Neural progenitor cell (in vitro differentiated cells): ENCODE data around the gene MRPL17. TPM values are rescaled to one million over a fixed set of nuclear protein-coding genes. Genes with fewer than 3 reads are reported as not detected.

Source experiments
- DNase-seq: peaks from one replicate; pipeline ENCODE4 v3.0.0-alpha.2; 2016; ENCODE audit warnings: low spot score
- H2AFZ ChIP-seq: fragments of 200-600 bp; sonication (generic); replicated peaks from 2 replicates; pipeline ENCODE4 v1.6.1; 2016; ENCODE audit warnings: antibody characterized with exemption
- H3F3A ChIP-seq: fragments of 200-600 bp; sonication (generic); 2 replicates; pipeline ENCODE4 v1.6.1; 2016; ENCODE audit warnings: antibody characterized with exemption, low read depth
- H3K27ac ChIP-seq: fragments of 200-600 bp; sonication (generic); 2 replicates; pipeline ENCODE4 v1.5.1; 2016; ENCODE audit warnings: mild to moderate bottlenecking
- H3K27me3 ChIP-seq: fragments of 200-600 bp; sonication (generic); 2 replicates; pipeline ENCODE4 v1.6.1; 2016; ENCODE audit warnings: mild to moderate bottlenecking, moderate library complexity
- H3K36me3 ChIP-seq: fragments of 200-600 bp; sonication (generic); 2 replicates; pipeline ENCODE4 v1.5.1; 2016
- H3K4me1 ChIP-seq: fragments of 200-600 bp; sonication (generic); 2 replicates; pipeline ENCODE4 v1.6.1; 2016; ENCODE audit warnings: mixed run types
- H3K4me2 ChIP-seq: fragments of 200-600 bp; sonication (generic); 2 replicates; pipeline ENCODE4 v1.6.1; 2016
- H3K4me3 ChIP-seq: fragments of 200-600 bp; sonication (generic); 2 replicates; pipeline ENCODE4 v1.5.1; 2016
- H3K79me2 ChIP-seq: fragments of 200-600 bp; sonication (generic); 2 replicates; pipeline ENCODE4 v1.6.1; 2016; ENCODE audit warnings: low read depth
- H3K9ac ChIP-seq: fragments of 200-600 bp; sonication (generic); 2 replicates; pipeline ENCODE4 v1.6.1; 2016
- H3K9me3 ChIP-seq: fragments of 200-600 bp; sonication (generic); 2 replicates; pipeline ENCODE4 v1.5.1; 2016; ENCODE audit warnings: low read depth
- H4K20me1 ChIP-seq: fragments of 200-600 bp; sonication (generic); 2 replicates; pipeline ENCODE4 v1.6.1; 2016; ENCODE audit warnings: low read depth
- H3K27ac Mint-ChIP-seq: 3 replicates; pipeline ENCODE4 v1.8.0; 2021; ENCODE audit warnings: mixed read lengths
- H3K27me3 Mint-ChIP-seq: 2 replicates; pipeline ENCODE4 v1.8.0; 2022; ENCODE audit warnings: low read depth, mild to moderate bottlenecking, inconsistent platforms, moderate library complexity, mixed read lengths; ENCODE audit not compliant: insufficient read depth
- H3K36me3 Mint-ChIP-seq: 3 replicates; pipeline ENCODE4 v1.8.0; 2021; ENCODE audit warnings: mixed read lengths
- H3K4me1 Mint-ChIP-seq: 3 replicates; pipeline ENCODE4 v1.8.0; 2021; ENCODE audit warnings: mixed read lengths
- H3K4me3 Mint-ChIP-seq: 3 replicates; pipeline ENCODE4 v1.8.0; 2021; ENCODE audit warnings: mild to moderate bottlenecking, moderate library complexity, mixed read lengths
- H3K9me3 Mint-ChIP-seq: 3 replicates; pipeline ENCODE4 v1.8.0; 2020; ENCODE audit warnings: mixed read lengths
- CTCF ChIP-seq: fragments of 200-600 bp; sonication (generic); IDR thresholded peaks from 2 replicates; pipeline ENCODE4 v1.5.1; 2017; ENCODE audit warnings: antibody characterized with exemption, mild to moderate bottlenecking
- EZH2 ChIP-seq: fragments of 200-600 bp; sonication (generic); IDR thresholded peaks from 2 replicates; pipeline ENCODE4 v1.6.1; 2017; ENCODE audit warnings: antibody characterized with exemption, mild to moderate bottlenecking, moderate library complexity
- EZH2phosphoT487 ChIP-seq: fragments of 200-600 bp; sonication (generic); IDR thresholded peaks from 2 replicates; pipeline ENCODE4 v1.6.1; 2017; ENCODE audit warnings: antibody characterized with exemption
- total RNA-seq: library from RNA; depleted of rRNA; stranded (reverse); fragments of >200 nt; gene quantifications from 2 replicates; pipeline ENCODE4 v1.2.3, GENCODE V29; 2015; ENCODE audit warnings: low replicate concordance

MRPL17 gene
- total RNA-seq, 1 donor from 2014 or later, result 24.3 TPM

GRCh38 chr11:6663794-6664469 is 19.2 kb downstream of the MRPL17 start:
- H3K79me2 ChIP-seq, result no peaks in the 10 kb centered on the region
- H3K4me3 Mint-ChIP-seq, result no peak overlapping the region
- H2AFZ ChIP-seq, result no peak overlapping the region
- no peaks in the 10 kb centered on the region for H3F3A ChIP-seq
- no peak for TF ChIP-seq EZH2
- no peaks in the 10 kb centered on the region for H3K4me1 Mint-ChIP-seq
- no peaks in the 10 kb centered on the region for H3K27me3 ChIP-seq
- no peaks in the 10 kb centered on the region for H3K4me1 ChIP-seq
- H3K9ac ChIP-seq, result no peak overlapping the region
- H3K36me3 Mint-ChIP-seq, result no peaks in the 10 kb centered on the region
- no peaks in the 10 kb centered on the region for H3K9me3 ChIP-seq
- H4K20me1 ChIP-seq, result no peaks in the 10 kb centered on the region
- H3K27ac ChIP-seq, result no peak overlapping the region
- H3K36me3 ChIP-seq, result no peaks in the 10 kb centered on the region
- H3K4me3 ChIP-seq, result no peak overlapping the region
- H3K9me3 Mint-ChIP-seq, result no peaks in the 10 kb centered on the region
- H3K27ac Mint-ChIP-seq, result no peak overlapping the region
- no peak for DNase-seq
- H3K27me3 Mint-ChIP-seq, result no peaks in the 10 kb centered on the region
- H3K4me2 ChIP-seq, result no peak overlapping the region

GRCh38 chr11:6660712-6661111 is 22.4 kb downstream of the MRPL17 start:
- H3K4me3 Mint-ChIP-seq, result no peak overlapping the region
- Histone ChIP-seq H3K9ac (no peak overlapping the region), H3K4me2 (no peak overlapping the region), H3K4me1 (peaks cover 3% of the 10 kb centered on the region), H4K20me1 (no peaks in the 10 kb centered on the region), H3F3A (peaks cover 7% of the 10 kb centered on the region), H3K4me3 (no peak overlapping the region), H3K27me3 (peaks cover 31% of the 10 kb centered on the region), H2AFZ (no peak overlapping the region), H3K27ac (no peak overlapping the region), H3K79me2 (no peaks in the 10 kb centered on the region), H3K9me3 (no peaks in the 10 kb centered on the region), H3K36me3 (no peaks in the 10 kb centered on the region)
- TF ChIP-seq EZH2 (no peak), CTCF (no peak), EZH2phosphoT487 (no peak)
- H3K27ac Mint-ChIP-seq, result no peak overlapping the region
- H3K36me3 Mint-ChIP-seq, result no peaks in the 10 kb centered on the region
- H3K27me3 Mint-ChIP-seq, result peaks cover 5% of the 10 kb centered on the region
- DNase-seq, result no peak
- H3K4me1 Mint-ChIP-seq, result peaks cover 11% of the 10 kb centered on the region
- no peaks in the 10 kb centered on the region for H3K9me3 Mint-ChIP-seq

GRCh38 chr11:6658647-6659046 is 24.5 kb downstream of the MRPL17 start:
- no peak overlapping the region for H3K27ac ChIP-seq
- peaks cover 48% of the 10 kb centered on the region for H3K27me3 ChIP-seq
- H3K4me1 ChIP-seq, result peaks cover 3% of the 10 kb centered on the region
- DNase-seq, result no peak
- no peak overlapping the region for H3K4me3 ChIP-seq
- no peaks in the 10 kb centered on the region for H3K9me3 ChIP-seq
- no peaks in the 10 kb centered on the region for H3K36me3 Mint-ChIP-seq
- H2AFZ ChIP-seq, result no peak overlapping the region
- H3K4me1 Mint-ChIP-seq, result peaks cover 11% of the 10 kb centered on the region
- H3K27ac Mint-ChIP-seq, result no peak overlapping the region
- TF ChIP-seq EZH2 (no peak), EZH2phosphoT487 (no peak), CTCF (no peak)
- no peak overlapping the region for H3K4me3 Mint-ChIP-seq
- no peaks in the 10 kb centered on the region for H4K20me1 ChIP-seq
- peaks cover 5% of the 10 kb centered on the region for H3K27me3 Mint-ChIP-seq
- no peaks in the 10 kb centered on the region for H3K9me3 Mint-ChIP-seq
- no peak overlapping the region for H3K4me2 ChIP-seq
- H3K36me3 ChIP-seq, result no peaks in the 10 kb centered on the region
- no peaks in the 10 kb centered on the region for H3K79me2 ChIP-seq
- no peak overlapping the region for H3K9ac ChIP-seq
- H3F3A ChIP-seq, result peaks cover 7% of the 10 kb centered on the region

GRCh38 chr11:6657346-6657745 is 25.8 kb downstream of the MRPL17 start:
- peaks cover 7% of the 10 kb centered on the region for H3F3A ChIP-seq
- DNase-seq, result no peak
- no peak overlapping the region for H3K4me2 ChIP-seq

More at GRCh38 chr11:6657346-6657745, 25.8 kb downstream of the MRPL17 start:
- no peaks in the 10 kb centered on the region for H3K9me3 Mint-ChIP-seq
- Histone ChIP-seq H3K9me3 (no peaks in the 10 kb centered on the region), H3K36me3 (no peaks in the 10 kb centered on the region), H3K27ac (no peak overlapping the region), H3K4me3 (no peak overlapping the region), H2AFZ (no peak overlapping the region), H3K79me2 (no peaks in the 10 kb centered on the region), H3K27me3 (peaks cover 61% of the 10 kb centered on the region), H3K4me1 (peaks cover 3% of the 10 kb centered on the region), H4K20me1 (no peaks in the 10 kb centered on the region), H3K9ac (no peak overlapping the region)
- H3K36me3 Mint-ChIP-seq, result no peaks in the 10 kb centered on the region
- peaks cover 11% of the 10 kb centered on the region for H3K4me1 Mint-ChIP-seq
- no peak overlapping the region for H3K27ac Mint-ChIP-seq
- no peak for TF ChIP-seq EZH2phosphoT487
- H3K27me3 Mint-ChIP-seq, result peaks cover 5% of the 10 kb centered on the region
- H3K4me3 Mint-ChIP-seq, result peak overlapping the region; percentile 87
